Liver (tissue), 9 donors: Measurements from ENCODE around the gene KRTAP29-1. TPM values are rescaled to one million over a fixed set of nuclear protein-coding genes. Genes with fewer than 3 reads are reported as not detected.
"Not testable (repeated sequence)": the region's sequence is repeated elsewhere in the genome, so short reads cannot be mapped to it uniquely, and the experiment has no call there.

Source experiments
- DNase-seq: peaks from one replicate; pipeline ENCODE4 v3.0.0-alpha.2; 2017; ENCODE audit warnings: low spot score
- H3K27ac ChIP-seq, 2 donors: one replicate each; pipeline ENCODE4 v1.7.0; 2013; ENCODE audit warnings: inconsistent platforms in 2 of 2, low read length in 2 of 2, control low read depth in 1 of 2, low read depth in 1 of 2, mild to moderate bottlenecking in 1 of 2
- H3K27me3 ChIP-seq, 4 donors: one replicate each; pipeline versions ENCODE4 v1.6.1 to v1.7.0; 2013; ENCODE audit warnings: low read length in 3 of 4, inconsistent platforms in 1 of 4, mild to moderate bottlenecking in 1 of 4, moderate library complexity in 1 of 4; ENCODE audit not compliant: control insufficient read depth in 4 of 4, insufficient read depth in 4 of 4
- H3K36me3 ChIP-seq, 4 donors: one replicate each; pipeline versions ENCODE4 v1.6.1 to v1.7.0; 2013; ENCODE audit warnings: low read length in 3 of 4, mild to moderate bottlenecking in 3 of 4, low read depth in 1 of 4, moderate library complexity in 1 of 4; ENCODE audit not compliant: control insufficient read depth in 4 of 4, insufficient read depth in 3 of 4
- H3K4me1 ChIP-seq, 4 donors: one replicate each; pipeline versions ENCODE4 v1.6.1 to v1.7.0; 2013; ENCODE audit warnings: low read length in 3 of 4, mild to moderate bottlenecking in 3 of 4, moderate library complexity in 1 of 4; ENCODE audit not compliant: control insufficient read depth in 4 of 4, insufficient read depth in 4 of 4
- H3K4me3 ChIP-seq, 3 donors: one replicate each; pipeline versions ENCODE4 v1.6.1 to v1.7.0; 2013; ENCODE audit warnings: low read length in 3 of 3, control low read depth in 1 of 3, low read depth in 1 of 3, mild to moderate bottlenecking in 1 of 3
- H3K9ac ChIP-seq, 2 donors: one replicate each; pipeline ENCODE4 v1.7.0; 2013; ENCODE audit warnings: low read length in 2 of 2, mild to moderate bottlenecking in 2 of 2, moderate library complexity in 2 of 2, control low read depth in 1 of 2, low read depth in 1 of 2
- H3K9me3 ChIP-seq, 4 donors: one replicate each; pipeline versions ENCODE4 v1.6.1 to v1.7.0; 2013; ENCODE audit warnings: low read length in 3 of 4; ENCODE audit not compliant: control insufficient read depth in 4 of 4
- ATF3 ChIP-seq: IDR thresholded peaks from 2 replicates; pipeline ENCODE4 v1.6.1; 2016; ENCODE audit warnings: antibody characterized with exemption
- CTCF ChIP-seq: fragments of 150-350 bp; IDR thresholded peaks from 2 replicates; pipeline ENCODE4 v1.5.1; 2017; ENCODE audit warnings: improper control_type of control experiment, low read depth, low read length; ENCODE audit not compliant: missing input control
- EGR1 ChIP-seq, 2 donors: IDR thresholded peaks; 2 replicates each; pipeline ENCODE4 v1.6.1; 2016 to 2018; ENCODE audit warnings: antibody characterized with exemption in 2 of 2, low read depth in 2 of 2
- FOXA1 ChIP-seq: IDR thresholded peaks from 2 replicates; pipeline ENCODE4 v1.6.1; 2016; ENCODE audit warnings: antibody characterized with exemption
- FOXA2 ChIP-seq: IDR thresholded peaks from 2 replicates; pipeline ENCODE4 v1.6.1; 2016; ENCODE audit warnings: antibody characterized with exemption
- HNF4A ChIP-seq, 2 donors: conservative IDR thresholded peaks; 2 replicates each; pipeline ENCODE4 v1.6.1; 2016; ENCODE audit warnings: antibody characterized with exemption in 2 of 2, mild to moderate bottlenecking in 2 of 2
- HNF4G ChIP-seq: IDR thresholded peaks from 2 replicates; pipeline ENCODE4 v1.6.1; 2016; ENCODE audit warnings: antibody characterized with exemption
- JUND ChIP-seq, 2 donors: IDR thresholded peaks; 2 replicates each; pipeline ENCODE4 v1.6.1; 2016; ENCODE audit warnings: antibody characterized with exemption in 2 of 2
- NR2F2 ChIP-seq: IDR thresholded peaks from 2 replicates; pipeline ENCODE4 v1.6.1; 2016; ENCODE audit warnings: antibody characterized with exemption
- RAD21 ChIP-seq, 2 donors: IDR thresholded peaks; 2 replicates each; pipeline ENCODE4 v1.6.1; 2016; ENCODE audit warnings: antibody characterized with exemption in 2 of 2, mild to moderate bottlenecking in 2 of 2
- RXRA ChIP-seq, 2 donors: IDR thresholded peaks; 2 replicates each; pipeline ENCODE4 v1.6.1; 2017 to 2018; ENCODE audit warnings: antibody characterized with exemption in 2 of 2, mild to moderate bottlenecking in 1 of 2
- SP1 ChIP-seq: IDR thresholded peaks from 2 replicates; pipeline ENCODE4 v1.6.1; 2018; ENCODE audit warnings: antibody characterized with exemption, mild to moderate bottlenecking
- TAF1 ChIP-seq: conservative IDR thresholded peaks from 2 replicates; pipeline ENCODE4 v1.6.1; 2016; ENCODE audit warnings: antibody characterized with exemption, mild to moderate bottlenecking
- WGBS: extraction: QIAGEN DNeasy Blood & Tissue Kit; methylation state at CpG from one replicate; pipeline ENCODE4 v1.1.7; 2013; 5-methylcytosine and 5-hydroxymethylcytosine counted together
- polyA plus RNA-seq, 2 donors: library from polyadenylated mRNA; stranded (reverse) in 1 of 2; unstranded in 1 of 2; fragments of 200-250 nt in 1 of 2; fragments of >200 nt in 1 of 2; fragmentation: Nextera tagmentation in 1 of 2; extraction: Ambion mirVana in 1 of 2; gene quantifications; one replicate each; pipeline versions ENCODE4 v1.2.1 to v1.2.3, GENCODE V29; 2013 to 2015
- total RNA-seq, 2 donors: library from RNA; depleted of rRNA; stranded (reverse); fragments of >200 nt; gene quantifications; one replicate each; pipeline ENCODE4 v1.2.3, GENCODE V29; 2014
- TF ChIP-seq, protein P1 (sequence below): IDR thresholded peaks from 2 replicates; pipeline ENCODE4 v1.6.1; 2016; ENCODE audit warnings: antibody characterized with exemption, mild to moderate bottlenecking
- donor health status: healthy.
- donor health status: healthy.
- donor health status: healthy.
- donor health status: healthy.
- donor health status: healthy.

KRTAP29-1 gene
- total and polyA plus RNA-seq, 4 donors, result not detected

- WGBS, result 88% methylated on average over 7 of the region's 7 CpGs
- H3K4me3 ChIP-seq, result no peak overlapping the region
- no peaks in the 10 kb centered on the region for H3K36me3 ChIP-seq
- DNase-seq, result no peak
- no peak overlapping the region for H3K27ac ChIP-seq
- H3K4me1 ChIP-seq, result no peaks in the 10 kb centered on the region
- TF ChIP-seq SP1 (no peak), JUND (IDR thresholded peaks at IDR 0.05) (no peak), ATF3 (no peak), CTCF (no peak), RXRA (IDR thresholded peaks at IDR 0.05) (no peak), EGR1 (IDR thresholded peaks at IDR 0.05; ENCODE audit: low read depth in 2 of 2) (no peak), NR2F2 (no peak), FOXA2 (no peak), HNF4A (conservative IDR thresholded peaks at IDR 0.05) (no peak), FOXA1 (no peak), HNF4G (no peak), RAD21 (IDR thresholded peaks at IDR 0.05) (no peak), TAF1 (no peak)
- TF ChIP-seq, protein P1, sequence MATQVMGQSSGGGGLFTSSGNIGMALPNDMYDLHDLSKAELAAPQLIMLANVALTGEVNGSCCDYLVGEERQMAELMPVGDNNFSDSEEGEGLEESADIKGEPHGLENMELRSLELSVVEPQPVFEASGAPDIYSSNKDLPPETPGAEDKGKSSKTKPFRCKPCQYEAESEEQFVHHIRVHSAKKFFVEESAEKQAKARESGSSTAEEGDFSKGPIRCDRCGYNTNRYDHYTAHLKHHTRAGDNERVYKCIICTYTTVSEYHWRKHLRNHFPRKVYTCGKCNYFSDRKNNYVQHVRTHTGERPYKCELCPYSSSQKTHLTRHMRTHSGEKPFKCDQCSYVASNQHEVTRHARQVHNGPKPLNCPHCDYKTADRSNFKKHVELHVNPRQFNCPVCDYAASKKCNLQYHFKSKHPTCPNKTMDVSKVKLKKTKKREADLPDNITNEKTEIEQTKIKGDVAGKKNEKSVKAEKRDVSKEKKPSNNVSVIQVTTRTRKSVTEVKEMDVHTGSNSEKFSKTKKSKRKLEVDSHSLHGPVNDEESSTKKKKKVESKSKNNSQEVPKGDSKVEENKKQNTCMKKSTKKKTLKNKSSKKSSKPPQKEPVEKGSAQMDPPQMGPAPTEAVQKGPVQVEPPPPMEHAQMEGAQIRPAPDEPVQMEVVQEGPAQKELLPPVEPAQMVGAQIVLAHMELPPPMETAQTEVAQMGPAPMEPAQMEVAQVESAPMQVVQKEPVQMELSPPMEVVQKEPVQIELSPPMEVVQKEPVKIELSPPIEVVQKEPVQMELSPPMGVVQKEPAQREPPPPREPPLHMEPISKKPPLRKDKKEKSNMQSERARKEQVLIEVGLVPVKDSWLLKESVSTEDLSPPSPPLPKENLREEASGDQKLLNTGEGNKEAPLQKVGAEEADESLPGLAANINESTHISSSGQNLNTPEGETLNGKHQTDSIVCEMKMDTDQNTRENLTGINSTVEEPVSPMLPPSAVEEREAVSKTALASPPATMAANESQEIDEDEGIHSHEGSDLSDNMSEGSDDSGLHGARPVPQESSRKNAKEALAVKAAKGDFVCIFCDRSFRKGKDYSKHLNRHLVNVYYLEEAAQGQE, result no peak
- H3K9ac ChIP-seq, result no peak overlapping the region
- H3K27me3 ChIP-seq, result no peaks in the 10 kb centered on the region
- no peaks in the 10 kb centered on the region for H3K9me3 ChIP-seq
These were observed 45.5 kb upstream of the KRTAP29-1 start for GRCh38 chr17:41347869-41348760.

DNA sequence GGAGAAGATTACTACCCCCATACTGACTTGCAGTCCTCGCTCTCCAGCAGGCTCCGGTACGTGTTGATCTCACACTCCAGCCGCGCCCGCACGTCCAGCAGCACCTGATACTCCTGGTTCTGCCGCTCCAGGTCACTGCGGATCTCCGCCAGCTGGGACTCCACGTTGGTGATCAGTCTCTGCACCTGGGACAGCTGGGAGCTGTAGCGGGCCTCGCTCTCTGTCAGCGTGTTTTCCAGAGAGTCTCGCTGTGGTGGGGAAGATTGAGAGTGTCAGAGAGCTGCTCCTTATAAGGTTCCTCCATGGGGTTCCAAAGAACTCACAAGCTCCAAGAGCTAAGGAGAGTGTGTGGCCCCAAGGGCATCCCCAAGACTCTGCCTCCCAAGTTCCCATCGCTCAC lies 43.8 kb upstream of the KRTAP29-1 start:
- not testable (repeated sequence) for H3K9ac ChIP-seq, DNase-seq, H3K27me3 ChIP-seq, H3K4me1 ChIP-seq, H3K9me3 ChIP-seq, H3K27ac ChIP-seq, H3K4me3 ChIP-seq, H3K36me3 ChIP-seq
- WGBS, result 92% methylated on average over 16 of the region's 16 CpGs
